PC-9 (cell line): ENCODE results near the gene M1AP. TPM values are rescaled to one million over a fixed set of nuclear protein-coding genes. Genes with fewer than 3 reads are reported as not detected.

Experiments
- BruUV-seq: library from RNA; stranded (reverse); fragments of 400-500 nt; replicated peaks from 2 replicates; lab custom pipeline; 2021; lab: Mats Ljungman, UMichigan
- CTCF ChIA-PET: fragments of 300-600 bp; sonication (Branson Sonifier 250); formaldehyde crosslinking; loops from one replicate; lab custom pipeline; 2022; ENCODE audit warnings: antibody characterized with exemption; lab: Charles Lee
- POLR2A ChIA-PET: fragments of 300-600 bp; sonication (Branson Sonifier 250); formaldehyde crosslinking; loops from one replicate; lab custom pipeline; 2022; ENCODE audit warnings: antibody characterized with exemption; ENCODE audit not compliant: unreplicated experiment; lab: Charles Lee
- DNase-seq, 2 experiments: peaks; one replicate each; pipeline versions ENCODE4 v3.0.0 to v3.0.0-alpha.2; 2015 to 2022; ENCODE audit warnings: mixed read lengths in 1 of 2
- H2AFZ ChIP-seq: fragments of 200-600 bp; sonication (generic); 2 replicates; pipeline ENCODE4 v1.8.1; 2017; ENCODE audit warnings: antibody characterized with exemption
- H3F3A ChIP-seq: fragments of 200-600 bp; sonication (generic); 2 replicates; pipeline ENCODE4 v1.8.1; 2017; ENCODE audit warnings: antibody characterized with exemption, mild to moderate bottlenecking, low read depth; ENCODE audit not compliant: insufficient read depth
- H3K27ac ChIP-seq: fragments of 200-600 bp; sonication (generic); 2 replicates; pipeline ENCODE4 v1.6.1; 2016; ENCODE audit warnings: mixed run types
- H3K27me3 ChIP-seq: fragments of 200-600 bp; sonication (generic); 2 replicates; pipeline ENCODE4 v1.6.1; 2016; ENCODE audit warnings: low read depth, mixed run types; ENCODE audit not compliant: insufficient read depth
- H3K36me3 ChIP-seq: fragments of 200-600 bp; sonication (generic); 2 replicates; pipeline ENCODE4 v1.6.1; 2016; ENCODE audit warnings: low read depth, mixed run types
- H3K4me1 ChIP-seq: fragments of 200-600 bp; sonication (generic); replicated peaks from 2 replicates; pipeline ENCODE4 v1.6.1; 2016; ENCODE audit warnings: mixed run types; ENCODE audit not compliant: insufficient read depth
- H3K4me2 ChIP-seq: fragments of 200-600 bp; sonication (generic); 2 replicates; pipeline ENCODE4 v1.6.1; 2017; ENCODE audit warnings: mixed run types
- H3K4me3 ChIP-seq: fragments of 200-600 bp; sonication (generic); 2 replicates; pipeline ENCODE4 v1.6.1; 2016; ENCODE audit warnings: mixed run types
- H3K79me2 ChIP-seq: fragments of 200-600 bp; sonication (generic); 2 replicates; pipeline ENCODE4 v1.6.1; 2017; ENCODE audit warnings: low read depth, mixed run types
- H3K9me2 ChIP-seq: fragments of 200-600 bp; sonication (generic); 2 replicates; pipeline ENCODE4 v1.8.1; 2017; ENCODE audit warnings: mild to moderate bottlenecking; ENCODE audit not compliant: insufficient read depth
- H3K9me3 ChIP-seq: fragments of 200-600 bp; sonication (generic); 2 replicates; pipeline ENCODE4 v1.8.1; 2016; ENCODE audit warnings: low read depth; ENCODE audit not compliant: insufficient read depth
- H4K20me1 ChIP-seq: fragments of 200-600 bp; sonication (generic); 2 replicates; pipeline ENCODE4 v1.8.1; 2017; ENCODE audit not compliant: insufficient read depth
- EZH2 ChIP-seq: fragments of 200-600 bp; sonication (generic); IDR thresholded peaks from 2 replicates; pipeline ENCODE4 v1.8.0; 2017; ENCODE audit warnings: antibody characterized with exemption, low read depth
- intact Hi-C: fragments of 100-400 bp; cut with micrococcal nuclease; formaldehyde crosslinking; loops from one replicate; pipeline ENCODE4 v1.10.0; 2022; ENCODE audit not compliant: unreplicated experiment
- total RNA-seq: library from RNA; stranded (reverse); gene quantifications from 2 replicates; pipeline ENCODE4 v1.2.3, GENCODE V29; 2021
- TF ChIP-seq, protein P1 (sequence below): fragments of 200-600 bp; sonication (generic); conservative IDR thresholded peaks from 2 replicates; pipeline ENCODE4 v1.6.1; 2017; ENCODE audit warnings: mixed run types, antibody characterized with exemption, mild to moderate bottlenecking, moderate library complexity

Gene M1AP
- total RNA-seq, 1 experiment from 2014 or later = 7.7 TPM

- Histone ChIP-seq H3K27me3 (no peaks in the 10 kb centered on the region), H3K36me3 (no peaks in the 10 kb centered on the region), H3K27ac (no peak overlapping the region), H2AFZ (no peak overlapping the region), H3K4me3 (no peak overlapping the region), H3K9me3 (no peaks in the 10 kb centered on the region), H3K4me2 (no peak overlapping the region), H3F3A (peaks cover 29% of the 10 kb centered on the region; the same call in 1 of the 2 replicates), H4K20me1 (no peaks in the 10 kb centered on the region), H3K9me2 (no peaks in the 10 kb centered on the region), H3K4me1 (0 out of 2 replicates have a peak, but pooled peaks cover 4% of the 10 kb centered on the region), H3K79me2 (no peaks in the 10 kb centered on the region)
- BruUV-seq = no TSS peak
- ChIA-PET CTCF (no interaction called here), POLR2A (no interaction called here)
- no peak for DNase-seq
- TF ChIP-seq, protein P1, sequence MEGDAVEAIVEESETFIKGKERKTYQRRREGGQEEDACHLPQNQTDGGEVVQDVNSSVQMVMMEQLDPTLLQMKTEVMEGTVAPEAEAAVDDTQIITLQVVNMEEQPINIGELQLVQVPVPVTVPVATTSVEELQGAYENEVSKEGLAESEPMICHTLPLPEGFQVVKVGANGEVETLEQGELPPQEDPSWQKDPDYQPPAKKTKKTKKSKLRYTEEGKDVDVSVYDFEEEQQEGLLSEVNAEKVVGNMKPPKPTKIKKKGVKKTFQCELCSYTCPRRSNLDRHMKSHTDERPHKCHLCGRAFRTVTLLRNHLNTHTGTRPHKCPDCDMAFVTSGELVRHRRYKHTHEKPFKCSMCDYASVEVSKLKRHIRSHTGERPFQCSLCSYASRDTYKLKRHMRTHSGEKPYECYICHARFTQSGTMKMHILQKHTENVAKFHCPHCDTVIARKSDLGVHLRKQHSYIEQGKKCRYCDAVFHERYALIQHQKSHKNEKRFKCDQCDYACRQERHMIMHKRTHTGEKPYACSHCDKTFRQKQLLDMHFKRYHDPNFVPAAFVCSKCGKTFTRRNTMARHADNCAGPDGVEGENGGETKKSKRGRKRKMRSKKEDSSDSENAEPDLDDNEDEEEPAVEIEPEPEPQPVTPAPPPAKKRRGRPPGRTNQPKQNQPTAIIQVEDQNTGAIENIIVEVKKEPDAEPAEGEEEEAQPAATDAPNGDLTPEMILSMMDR = no peak
- TF ChIP-seq EZH2 = no peak
- intact Hi-C loops = no loop called here
Observed at GRCh38 chr2:74556159-74556558, 92.0 kb downstream of the M1AP start.

DNA sequence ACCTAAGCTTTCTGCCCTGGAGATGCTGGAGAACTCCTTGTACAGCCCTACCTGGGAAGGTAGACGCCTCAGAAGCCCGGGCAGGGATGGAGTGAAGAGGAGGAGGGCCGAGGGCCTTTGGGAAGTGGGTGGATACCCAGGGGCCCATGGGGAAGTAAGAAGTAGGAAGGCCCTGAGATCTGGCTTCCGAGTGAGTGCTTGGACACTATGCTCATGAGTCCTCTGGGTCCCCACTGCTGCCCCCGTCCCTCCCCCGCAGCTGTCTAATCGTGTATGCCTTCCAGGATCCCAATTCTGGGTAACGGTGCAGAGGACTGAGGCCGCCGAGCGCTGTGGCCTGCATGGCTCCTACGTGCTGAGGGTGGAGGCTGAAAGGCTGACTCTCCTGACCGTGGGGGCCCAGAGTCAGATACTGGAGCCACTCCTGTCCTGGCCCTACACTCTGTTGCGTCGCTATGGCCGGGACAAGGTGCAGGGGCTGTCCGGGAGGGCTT is 92.5 kb downstream of the M1AP start:
- Histone ChIP-seq H4K20me1 (no peaks in the 10 kb centered on the region), H3K79me2 (peaks cover 4% of the 10 kb centered on the region), H3K27ac (no peak overlapping the region), H3F3A (peaks cover 29% of the 10 kb centered on the region; the same call in 1 of the 2 replicates), H3K36me3 (no peaks in the 10 kb centered on the region), H3K9me2 (no peaks in the 10 kb centered on the region), H3K27me3 (no peaks in the 10 kb centered on the region), H3K9me3 (no peaks in the 10 kb centered on the region), H3K4me1 (peaks cover 5% of the 10 kb centered on the region; the same call in 1 of the 2 replicates), H3K4me2 (peak overlapping the region; percentile 81; the same call in 1 of the 2 replicates), H3K4me3 (peak overlapping the region; percentile 78; the same call in 1 of the 2 replicates), H2AFZ (no peak overlapping the region)
- intact Hi-C loops = loop anchor here (2.0 kb wide), 1 partner anchor 31 kb away; no protein-coding TSS in a partner anchor
- ChIA-PET POLR2A (interaction anchor here (0.6 kb wide), 2 partner anchors 13 to 1170 kb away, joined by 5 to 14 read pairs; partner anchors contain the start of gene ALMS1), CTCF (no interaction called here)
- BruUV-seq = no TSS peak
- TF ChIP-seq EZH2 = no peak
- TF ChIP-seq, protein P1 = no peak
- DNase-seq = no peak

DNA sequence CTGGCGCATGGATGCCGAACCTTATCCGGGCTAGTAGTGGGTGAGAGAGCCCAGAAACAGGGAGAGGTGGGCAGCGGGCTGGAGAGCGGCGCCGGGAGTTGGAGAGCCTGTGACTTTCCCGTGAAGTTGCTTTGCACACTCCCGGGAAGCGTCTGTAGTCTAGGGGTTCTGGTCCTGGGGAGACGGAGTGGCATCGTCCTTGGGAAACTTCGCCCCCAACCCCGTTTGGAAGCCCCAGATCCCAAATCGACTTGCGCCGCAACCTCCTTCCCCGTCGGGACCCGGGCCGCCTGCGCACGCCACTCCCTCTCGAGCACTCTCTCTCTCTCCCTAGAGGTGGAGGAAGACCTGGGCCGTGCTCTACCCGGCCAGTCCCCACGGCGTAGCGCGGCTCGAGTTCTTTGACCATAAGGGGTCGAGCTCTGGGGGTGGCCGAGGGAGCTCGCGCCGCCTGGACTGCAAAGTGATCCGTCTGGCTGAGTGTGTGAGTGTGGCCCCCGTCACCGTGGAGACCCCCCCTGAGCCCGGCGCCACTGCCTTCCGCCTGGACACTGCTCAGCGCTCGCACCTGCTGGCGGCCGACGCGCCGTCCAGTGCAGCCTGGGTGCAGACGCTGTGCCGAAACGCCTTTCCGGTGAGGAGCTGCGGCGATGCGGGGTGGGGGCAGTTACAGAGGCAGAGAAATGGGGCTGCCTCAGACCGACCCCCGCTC is 93.2 kb downstream of the M1AP start:
- DNase-seq = peak in 1 of 2 experiments; percentile 62
- Histone ChIP-seq H3K27ac (no peak overlapping the region), H3K4me2 (peak overlapping the region; percentile 81)

More for the DNA sequence above, 93.2 kb downstream of the M1AP start:
- ChIA-PET CTCF (no interaction called here), POLR2A (interaction anchor here (0.6 kb wide), 3 partner anchors 13 to 1169 kb away, joined by 5 to 14 read pairs (median 5); partner anchors contain the start of gene ALMS1)
- Histone ChIP-seq H3K27me3 (no peaks in the 10 kb centered on the region), H3F3A (peaks cover 29% of the 10 kb centered on the region; the same call in 1 of the 2 replicates), H3K36me3 (no peaks in the 10 kb centered on the region), H3K79me2 (peaks cover 11% of the 10 kb centered on the region), H3K9me3 (no peaks in the 10 kb centered on the region), H3K4me3 (peak overlapping the region; percentile 78), H4K20me1 (no peaks in the 10 kb centered on the region), H3K4me1 (peaks cover 12% of the 10 kb centered on the region), H2AFZ (peak overlapping the region; percentile 81), H3K9me2 (no peaks in the 10 kb centered on the region)
- TF ChIP-seq, protein P1 = no peak
- no peak for TF ChIP-seq EZH2
- BruUV-seq = TSS peak; percentile 12
- intact Hi-C loops = loop anchor here (2.0 kb wide), 1 partner anchor 32 kb away; no protein-coding TSS in a partner anchor
